Heart right ventricle (tissue), 16 donors: ENCODE data around the gene PLA2G2F. TPM values are rescaled to one million over a fixed set of nuclear protein-coding genes. Genes with fewer than 3 reads are reported as not detected.

Source experiments
- ATAC-seq, 8 donors: fragments of 200-7000 bp; cut with Tn5 transposase; one replicate each; pipeline ENCODE4 v1.9.1; 2020; ENCODE audit warnings: mild to moderate bottlenecking in 8 of 8, moderate library complexity in 8 of 8, moderate number of reproducible peaks in 1 of 8
- DNase-seq, 2 donors: peaks; one replicate each; pipeline ENCODE4 v3.0.0-alpha.2; 2020
- H3K27ac ChIP-seq, 10 donors: fragments of 200-600 bp; sonication (generic) in 2 of 10; one replicate each; pipeline versions ENCODE4 v1.5.0 to v1.8.0; 2020 to 2022; ENCODE audit warnings: mild to moderate bottlenecking in 3 of 10
- H3K27me3 ChIP-seq, 7 donors: fragments of 200-600 bp; one replicate each; pipeline ENCODE4 v1.8.0; 2021 to 2022; ENCODE audit warnings: mild to moderate bottlenecking in 2 of 7
- H3K36me3 ChIP-seq, 9 donors: fragments of 200-600 bp; sonication (generic) in 1 of 9; one replicate each; pipeline versions ENCODE4 v1.5.0 to v1.8.0; 2020 to 2022; ENCODE audit warnings: mild to moderate bottlenecking in 2 of 9
- H3K4me1 ChIP-seq, 9 donors: fragments of 200-600 bp; sonication (generic) in 1 of 9; one replicate each; pipeline versions ENCODE4 v1.5.0 to v1.8.0; 2020 to 2022; ENCODE audit warnings: mild to moderate bottlenecking in 4 of 9
- H3K4me3 ChIP-seq, 10 donors: fragments of 200-600 bp; sonication (generic) in 2 of 10; one replicate each; pipeline versions ENCODE4 v1.5.0 to v1.8.0; 2020 to 2022; ENCODE audit warnings: mild to moderate bottlenecking in 7 of 10, moderate library complexity in 2 of 10
- H3K9me3 ChIP-seq, 11 donors: fragments of 200-600 bp in 10 of 11; sonication (generic) in 2 of 11; one replicate each; pipeline versions ENCODE4 v1.5.0 to v1.8.0; 2013 to 2022; ENCODE audit warnings: mild to moderate bottlenecking in 2 of 11, control low read depth in 1 of 11, moderate library complexity in 1 of 11
- CTCF ChIP-seq, 9 donors: fragments of 200-600 bp; sonication (generic) in 2 of 9; IDR thresholded peaks; one replicate each; pipeline versions ENCODE4 v1.5.0 to v1.8.0; 2021 to 2022; ENCODE audit warnings: antibody characterized with exemption in 9 of 9, mild to moderate bottlenecking in 5 of 9, moderate library complexity in 1 of 9
- WGBS, 2 donors: extraction: QIAGEN DNeasy Blood & Tissue Kit; methylation state at CpG; one replicate each; pipeline ENCODE4 v1.1.7; 2013; ENCODE audit warnings: inconsistent platforms in 1 of 2; 5-methylcytosine and 5-hydroxymethylcytosine counted together
- intact Hi-C, 10 donors: fragments of 100-400 bp; cut with DNase I; formaldehyde crosslinking; loops; one replicate each; pipeline versions ENCODE4 v1.11.1 to v1.14.2; 2022
- polyA plus RNA-seq, 2 donors: library from polyadenylated mRNA; stranded (reverse); fragments of 200-250 nt; gene quantifications; one replicate each; pipeline ENCODE4 v1.2.3, GENCODE V29; 2013
- total RNA-seq, 10 donors: library from RNA; stranded (reverse); fragmentation: NEBNext Ultra II Directional in 3 of 10; extraction: Animal tissue kit (Norgen Biotek cat#: 25700) in 3 of 10; gene quantifications; one replicate each; pipeline versions ENCODE4 v1.2.1 to v1.2.4, GENCODE V29; 2021 to 2023
- donor health status: Arrhythmogenic right ventricular cardiomyopathy.
- donor health status: ischemic (EF 13 %, LVEDD 7.1; RV severe dilation, severe dysfunction).
- donor health status: healthy with polysubstance abuse.
- donor health status: DM: no; HTN: yes; CAD: no.
- donor health status: DM: no; HTN: no; CAD: no.
- donor health status: ischemic (EF 25% LVEDD 6.9; RV normal size, moderate dysfunction).
- donor health status: ischemic (EF 25% LVEDD 5.7; RV mildly dilated, moderate dysfunction).
- donor health status: healthy.
- donor health status: DM: yes; HTN: yes; CAD: no.
- donor health status: Ischemic cardiomyopathy.
- donor health status: ischemic (EF 35%, LVEDD 5.7; RV mildly dilated, moderate dysfunction).
- donor health status: nonischemic (EF 11% LVEDD 7.7; RV severe dilation, severe dysfunction).
- donor health status: DM: yes; HTN: yes; CAD: no.
- donor health status: PGD.
- donor health status: ischemic (EF 29% LVEDD 5.4; RV normal size, mild dysfunction).
- donor health status: nonischemic (EF 23%, LVEDD 6.1; RV moderate dilation, normal function).

The PLA2G2F gene
- total and polyA plus RNA-seq, 12 donors, result not detected

GRCh38 chr1:20115479-20115878 lies 23.6 kb upstream of the PLA2G2F start:
- peaks cover 0 to 32% (median 4%) of the 10 kb centered on the region in 7 donors for H3K27me3 ChIP-seq
- intact Hi-C loops, result no loop called here
- no peaks in the 10 kb centered on the region for H3K4me1 ChIP-seq
- DNase-seq (no peak), ATAC-seq (no peak)
- no peaks in the 10 kb centered on the region for H3K9me3 ChIP-seq
- H3K27ac ChIP-seq, result no peak overlapping the region
- H3K36me3 ChIP-seq, result no peaks in the 10 kb centered on the region
- WGBS, 2 donors, result 80 to 83% methylated on average over 4 of the region's 4 CpGs
- H3K4me3 ChIP-seq, result no peak overlapping the region
- TF ChIP-seq CTCF (IDR thresholded peaks at IDR 0.05), result no peak

- intact Hi-C loops, result no loop called here
- no peaks in the 10 kb centered on the region for H3K4me1 ChIP-seq
- no peak overlapping the region for H3K27ac ChIP-seq
- H3K27me3 ChIP-seq, result peaks cover 0 to 32% (median 4%) of the 10 kb centered on the region in 7 donors
- no peaks in the 10 kb centered on the region for H3K9me3 ChIP-seq
- H3K4me3 ChIP-seq, result no peak overlapping the region
- H3K36me3 ChIP-seq, result no peaks in the 10 kb centered on the region
- DNase-seq, result no peak
- ATAC-seq, result no peak
- TF ChIP-seq CTCF (IDR thresholded peaks at IDR 0.05), result no peak
- WGBS, 2 donors, result 77 to 81% methylated on average over 7 of the region's 7 CpGs
These were observed 23.2 kb upstream of the PLA2G2F start for GRCh38 chr1:20115916-20116315.

- Histone ChIP-seq H3K27ac (no peak overlapping the region), H3K4me1 (no peaks in the 10 kb centered on the region), H3K9me3 (no peaks in the 10 kb centered on the region), H3K4me3 (no peak overlapping the region), H3K36me3 (no peaks in the 10 kb centered on the region), H3K27me3 (peaks cover 0 to 39% (median 4%) of the 10 kb centered on the region in 7 donors)
- ATAC-seq, result no peak
- DNase-seq, result no peak
- TF ChIP-seq CTCF (IDR thresholded peaks at IDR 0.05), result no peak
- intact Hi-C loops, result no loop called here
These were observed 21.9 kb upstream of the PLA2G2F start for GRCh38 chr1:20117236-20117635.

- DNase-seq (no peak), ATAC-seq (no peak)
- intact Hi-C loops, result no loop called here
- TF ChIP-seq CTCF (IDR thresholded peaks at IDR 0.05), result no peak
- peaks cover 0 to 27% (median 0%) of the 10 kb centered on the region in 7 donors for H3K27me3 ChIP-seq
- no peak within 1 kb of the TSS for H3K4me3 ChIP-seq
- no peaks in the 10 kb centered on the region for H3K9me3 ChIP-seq
- H3K4me1 ChIP-seq, result peaks cover 0 to 5% (median 0%) of the 10 kb centered on the region in 9 donors
- WGBS, 2 donors, result 79 to 83% methylated on average over 2 of the region's 2 CpGs
- no peak within 1 kb of the TSS for H3K27ac ChIP-seq
- no peaks in the 10 kb centered on the region for H3K36me3 ChIP-seq
These were observed 19.8 kb upstream of the PLA2G2F start, which contains the start of gene PLA2G2D for GRCh38 chr1:20119347-20119746. PLA2G2D (minus strand) TSS chr1:20119536; CDS start chr1:20119498, 38 bp downstream.
